NCI-H2171 (cell line): ENCODE data around the gene HOXD1.

Experiments used
- DNase-seq: peaks from one replicate; lab custom pipeline; 2025; lab: John Stamatoyannopoulos, UW

Gene HOXD1

DNA sequence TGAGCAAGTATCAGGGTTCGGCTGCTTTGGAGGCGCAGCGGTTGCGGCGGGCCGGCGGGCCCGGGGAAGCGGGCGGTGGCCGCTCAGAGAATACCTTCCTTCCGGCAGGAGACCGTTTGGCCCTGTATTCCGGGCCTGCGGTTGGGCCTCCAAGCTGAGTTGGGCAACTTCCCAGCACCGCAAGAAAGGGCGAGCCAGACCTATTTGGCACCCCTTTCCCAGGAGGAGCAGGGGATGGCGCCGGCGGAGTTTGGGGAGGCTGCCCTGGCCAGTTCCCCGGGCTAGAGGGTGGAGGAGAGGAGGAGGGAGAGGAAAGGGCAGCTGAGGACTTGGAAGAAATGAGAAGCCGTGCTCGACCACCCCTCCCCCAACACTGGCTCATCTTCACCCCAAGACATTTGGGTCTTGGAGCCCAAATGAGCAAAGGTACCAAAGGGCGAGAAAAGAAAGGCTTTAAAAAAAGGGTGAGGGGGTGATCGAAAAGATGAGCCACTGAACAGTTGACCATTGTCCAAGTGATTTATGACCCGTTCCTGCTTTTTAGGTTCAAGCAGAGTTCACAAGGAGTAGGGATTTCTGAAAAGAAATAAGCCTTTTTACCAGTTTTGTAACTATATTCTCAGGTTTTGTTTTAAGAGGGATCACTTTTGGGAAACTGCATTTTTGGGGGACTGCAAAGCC lies 23.0 kb upstream of the HOXD1 start:
- DNase-seq = no peak

DNA sequence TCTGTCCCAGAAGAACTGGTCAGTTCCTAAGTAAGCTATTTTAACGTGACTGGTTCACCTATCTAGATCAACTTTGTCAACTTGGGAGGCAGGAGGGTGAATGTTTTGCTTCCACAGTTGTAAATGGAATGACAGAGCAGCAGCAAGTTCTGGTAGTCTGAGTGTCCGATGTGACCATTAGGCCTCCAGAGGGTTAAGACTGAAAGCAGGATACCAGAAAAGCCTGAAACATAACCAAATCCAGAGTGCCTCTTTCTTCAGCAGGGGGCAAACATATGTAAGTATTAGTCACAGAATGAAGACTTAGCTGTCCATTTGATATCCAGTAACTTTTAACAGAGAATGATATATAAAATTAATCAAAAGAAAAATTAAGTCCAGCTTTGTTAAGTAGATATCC lies 22.2 kb upstream of the HOXD1 start:
- DNase-seq = no peak

DNA sequence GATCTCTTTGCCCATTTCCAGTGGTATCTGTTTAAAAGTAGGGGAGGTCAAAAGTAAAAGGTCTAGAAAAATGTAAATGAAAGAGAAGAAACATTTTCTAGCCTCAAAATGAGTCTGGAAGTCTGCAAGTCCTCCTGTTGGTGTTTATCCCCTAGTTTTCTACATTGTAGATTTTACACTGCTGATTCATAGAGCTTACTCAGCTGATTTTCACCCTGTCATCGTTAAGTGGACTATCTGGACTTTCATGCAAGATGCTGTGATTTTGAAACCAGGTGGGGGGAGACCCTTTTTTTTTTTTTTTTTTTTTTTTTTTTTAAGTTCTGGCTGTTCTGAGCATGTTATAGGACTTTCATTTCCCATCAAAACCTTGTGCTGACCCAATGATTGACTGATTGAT lies 21.1 kb upstream of the HOXD1 start:
- DNase-seq = no peak

DNA sequence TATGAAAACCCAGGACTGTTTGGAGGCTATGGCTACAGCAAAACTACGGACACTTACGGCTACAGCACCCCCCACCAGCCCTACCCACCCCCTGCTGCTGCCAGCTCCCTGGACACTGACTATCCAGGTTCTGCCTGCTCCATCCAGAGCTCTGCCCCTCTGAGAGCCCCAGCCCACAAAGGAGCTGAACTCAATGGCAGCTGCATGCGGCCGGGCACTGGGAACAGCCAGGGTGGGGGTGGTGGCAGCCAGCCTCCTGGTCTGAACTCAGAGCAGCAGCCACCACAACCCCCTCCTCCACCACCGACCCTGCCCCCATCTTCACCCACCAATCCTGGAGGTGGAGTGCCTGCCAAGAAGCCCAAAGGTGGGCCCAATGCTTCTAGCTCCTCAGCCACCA lies 19.3 kb upstream of the HOXD1 start:
- no peak for DNase-seq

DNA sequence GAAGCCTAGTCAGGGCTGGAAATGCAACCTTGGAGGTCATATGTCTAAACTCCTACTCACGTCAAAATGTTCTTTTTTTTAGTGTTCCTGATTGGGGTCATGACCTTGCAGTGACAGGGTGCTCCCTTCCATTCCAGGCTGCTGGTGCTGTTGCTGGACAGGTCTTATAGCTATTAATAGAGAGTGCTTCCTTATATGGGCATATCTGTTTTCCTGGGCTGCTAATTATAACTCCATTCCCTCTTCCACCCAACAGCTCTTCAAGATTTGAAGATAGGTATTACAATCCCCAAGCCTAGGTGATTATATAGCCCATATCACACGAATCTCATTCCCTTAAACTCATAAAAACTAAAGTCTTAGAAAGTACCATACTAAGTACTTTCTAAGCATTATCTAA lies 18.8 kb upstream of the HOXD1 start:
- no peak for DNase-seq

DNA sequence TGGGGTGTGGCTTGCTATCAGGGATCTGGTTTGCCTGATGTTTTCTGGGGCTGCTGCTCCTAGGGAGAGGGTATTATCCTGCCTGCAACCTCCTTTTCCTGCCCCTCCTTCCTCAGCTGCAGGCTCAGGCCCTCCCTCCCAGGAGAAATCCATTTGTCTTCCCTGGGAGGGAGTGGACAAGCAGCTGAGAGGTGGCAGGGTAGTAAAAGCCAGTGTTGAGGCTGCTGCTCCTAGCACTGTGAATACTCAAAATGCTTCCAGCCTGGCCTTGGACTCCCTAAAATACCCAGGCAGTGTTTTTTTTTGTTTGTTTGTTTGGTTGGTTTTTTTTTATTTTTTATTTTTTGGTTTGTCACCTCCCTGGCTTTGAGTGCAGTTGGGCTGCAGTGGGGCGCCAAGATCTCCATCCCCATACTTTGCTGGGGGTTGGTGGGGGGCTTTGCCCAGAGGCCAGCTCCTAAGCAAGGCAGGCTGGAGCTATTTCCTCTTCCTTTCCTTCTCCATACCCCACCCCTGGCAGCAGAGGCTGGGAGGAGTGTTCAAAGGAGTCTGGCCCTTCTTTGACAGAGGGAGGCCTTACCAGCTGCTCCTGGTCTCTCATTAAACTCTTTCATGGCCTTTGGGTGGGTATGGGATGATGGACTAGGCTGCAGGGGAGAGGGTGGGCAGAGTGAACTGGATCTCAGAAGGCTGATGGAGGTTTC lies 17.7 kb upstream of the HOXD1 start:
- DNase-seq = no peak

DNA sequence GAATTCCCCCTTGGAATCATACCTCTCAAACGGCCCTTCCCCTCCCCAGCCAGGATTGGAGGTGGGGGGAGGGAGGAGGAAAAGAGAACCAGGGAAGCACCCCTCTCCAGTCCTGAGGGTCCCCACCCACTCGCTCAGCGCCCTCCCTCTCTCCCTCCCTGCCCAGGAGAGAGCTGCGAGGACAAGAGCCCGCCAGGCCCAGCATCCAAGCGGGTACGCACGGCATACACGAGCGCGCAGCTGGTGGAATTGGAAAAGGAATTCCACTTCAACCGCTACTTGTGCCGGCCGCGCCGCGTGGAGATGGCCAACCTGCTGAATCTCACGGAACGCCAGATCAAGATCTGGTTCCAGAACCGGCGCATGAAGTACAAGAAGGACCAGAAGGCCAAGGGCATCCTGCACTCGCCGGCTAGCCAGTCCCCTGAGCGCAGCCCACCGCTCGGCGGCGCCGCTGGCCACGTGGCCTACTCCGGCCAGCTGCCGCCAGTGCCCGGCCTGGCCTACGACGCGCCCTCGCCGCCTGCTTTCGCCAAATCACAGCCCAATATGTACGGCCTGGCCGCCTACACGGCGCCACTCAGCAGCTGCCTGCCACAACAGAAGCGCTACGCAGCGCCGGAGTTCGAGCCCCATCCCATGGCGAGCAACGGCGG lies 17.0 kb upstream of the HOXD1 start:
- no peak for DNase-seq

DNA sequence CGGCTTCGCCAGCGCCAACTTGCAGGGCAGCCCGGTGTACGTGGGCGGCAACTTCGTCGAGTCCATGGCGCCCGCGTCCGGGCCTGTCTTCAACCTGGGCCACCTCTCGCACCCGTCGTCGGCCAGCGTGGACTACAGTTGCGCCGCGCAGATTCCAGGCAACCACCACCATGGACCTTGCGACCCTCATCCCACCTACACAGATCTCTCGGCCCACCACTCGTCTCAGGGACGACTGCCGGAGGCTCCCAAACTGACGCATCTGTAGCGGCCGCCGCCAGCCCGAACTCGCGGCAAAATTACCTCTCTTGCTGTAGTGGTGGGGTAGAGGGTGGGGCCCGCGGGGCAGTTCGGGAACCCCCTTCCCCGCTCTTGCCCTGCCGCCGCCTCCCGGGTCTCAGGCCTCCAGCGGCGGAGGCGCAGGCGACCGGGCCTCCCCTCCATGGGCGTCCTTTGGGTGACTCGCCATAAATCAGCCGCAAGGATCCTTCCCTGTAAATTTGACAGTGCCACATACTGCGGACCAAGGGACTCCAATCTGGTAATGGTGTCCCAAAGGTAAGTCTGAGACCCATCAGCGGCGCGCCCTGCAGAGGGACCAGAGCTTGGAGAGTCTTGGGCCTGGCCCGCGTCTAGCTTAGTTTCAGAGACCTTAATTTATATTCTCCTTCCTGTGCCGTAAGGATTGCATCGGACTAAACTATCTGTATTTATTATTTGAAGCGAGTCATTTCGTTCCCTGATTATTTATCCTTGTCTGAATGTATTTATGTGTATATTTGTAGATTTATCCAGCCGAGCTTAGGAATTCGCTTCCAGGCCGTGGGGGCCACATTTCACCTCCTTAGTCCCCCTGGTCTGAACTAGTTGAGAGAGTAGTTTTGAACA lies 16.2 kb upstream of the HOXD1 start:
- no peak for DNase-seq

DNA sequence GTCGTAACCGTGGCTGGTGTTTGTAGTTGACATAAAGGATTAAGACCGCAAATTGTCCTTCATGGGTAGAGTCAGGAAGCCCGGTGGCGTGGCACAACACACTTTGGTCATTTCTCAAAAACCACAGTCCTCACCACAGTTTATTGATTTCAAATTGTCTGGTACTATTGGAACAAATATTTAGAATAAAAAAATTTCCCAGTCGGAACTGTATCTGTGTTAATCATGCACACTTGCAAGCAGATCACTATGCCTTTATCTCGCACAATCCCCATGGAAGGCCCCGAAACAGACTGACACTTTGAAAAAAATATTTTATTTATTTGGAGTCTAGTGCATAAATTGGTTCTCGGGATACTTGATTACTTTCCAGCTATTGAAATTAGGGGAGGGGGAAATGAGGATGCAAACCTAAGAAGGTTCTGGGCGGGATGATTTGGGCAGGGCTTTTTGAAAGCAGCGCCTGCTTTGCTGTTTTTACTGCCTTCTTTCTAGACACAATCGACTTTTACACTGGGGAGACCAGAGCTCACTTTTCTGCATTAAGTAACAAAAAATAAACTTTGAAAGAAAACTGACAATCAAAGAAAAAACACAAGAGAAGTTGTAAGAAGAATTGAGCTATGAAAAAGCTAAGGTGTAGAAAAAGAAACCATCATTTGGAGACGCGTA lies 15.4 kb upstream of the HOXD1 start:
- DNase-seq = no peak

DNA sequence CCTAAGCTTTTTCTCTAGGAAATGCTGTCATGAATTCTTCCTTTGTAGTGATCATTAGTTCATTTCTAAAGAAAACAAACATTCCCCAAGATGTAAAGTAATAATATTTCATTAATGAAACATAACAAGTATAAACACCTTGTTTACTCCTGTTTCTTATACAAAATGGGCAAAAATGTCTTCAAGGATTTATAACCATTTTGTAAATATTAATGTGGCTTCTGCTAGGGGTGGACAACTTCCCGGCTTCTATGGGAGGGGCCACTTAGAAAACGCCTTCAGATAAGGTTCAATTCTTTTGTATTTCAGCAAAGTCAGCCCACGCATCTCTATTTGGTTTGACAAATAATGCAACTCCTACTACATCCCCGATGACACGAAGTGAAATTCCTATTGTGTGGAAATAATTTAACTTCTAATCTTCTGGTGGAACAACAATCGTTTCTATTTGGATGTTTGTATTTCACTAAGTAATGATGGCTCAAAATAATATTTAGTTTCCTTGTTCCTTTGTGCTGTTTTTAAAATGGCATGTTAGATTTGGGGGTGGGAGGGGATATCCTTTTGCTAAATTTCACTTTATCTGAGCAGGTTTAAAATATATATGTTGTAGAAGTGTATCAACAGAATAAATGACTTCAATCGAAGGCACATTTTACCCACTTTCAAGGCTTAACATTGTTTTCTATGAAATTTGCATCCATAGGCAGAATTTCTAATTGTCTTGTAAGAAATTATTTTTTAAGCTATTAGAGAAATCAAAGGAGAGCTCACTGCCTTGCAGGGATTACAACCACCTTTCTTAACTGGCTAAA lies 14.7 kb upstream of the HOXD1 start:
- no peak for DNase-seq

DNA sequence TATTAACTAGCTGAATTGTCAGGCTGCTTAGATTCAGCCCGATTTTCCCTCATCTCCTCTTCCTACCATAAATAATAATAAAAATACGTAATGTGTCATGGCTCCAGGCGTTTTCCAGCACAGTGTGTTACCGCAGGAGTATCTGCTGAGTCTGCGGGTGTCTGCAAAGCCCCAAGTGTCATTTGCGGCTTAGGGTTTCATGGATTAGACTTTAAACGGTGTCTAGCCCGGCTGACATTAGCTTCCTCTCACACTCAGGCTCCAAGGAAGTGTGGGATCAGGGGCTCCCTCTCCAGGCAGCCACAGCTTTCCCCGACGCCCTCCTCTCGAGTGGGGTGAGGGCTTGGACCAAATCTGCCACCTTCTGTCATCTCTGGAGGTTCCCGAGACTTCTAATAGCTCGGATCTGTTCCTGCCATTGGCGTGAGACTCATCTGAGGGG lies 14.1 kb upstream of the HOXD1 start:
- DNase-seq = no peak

DNA sequence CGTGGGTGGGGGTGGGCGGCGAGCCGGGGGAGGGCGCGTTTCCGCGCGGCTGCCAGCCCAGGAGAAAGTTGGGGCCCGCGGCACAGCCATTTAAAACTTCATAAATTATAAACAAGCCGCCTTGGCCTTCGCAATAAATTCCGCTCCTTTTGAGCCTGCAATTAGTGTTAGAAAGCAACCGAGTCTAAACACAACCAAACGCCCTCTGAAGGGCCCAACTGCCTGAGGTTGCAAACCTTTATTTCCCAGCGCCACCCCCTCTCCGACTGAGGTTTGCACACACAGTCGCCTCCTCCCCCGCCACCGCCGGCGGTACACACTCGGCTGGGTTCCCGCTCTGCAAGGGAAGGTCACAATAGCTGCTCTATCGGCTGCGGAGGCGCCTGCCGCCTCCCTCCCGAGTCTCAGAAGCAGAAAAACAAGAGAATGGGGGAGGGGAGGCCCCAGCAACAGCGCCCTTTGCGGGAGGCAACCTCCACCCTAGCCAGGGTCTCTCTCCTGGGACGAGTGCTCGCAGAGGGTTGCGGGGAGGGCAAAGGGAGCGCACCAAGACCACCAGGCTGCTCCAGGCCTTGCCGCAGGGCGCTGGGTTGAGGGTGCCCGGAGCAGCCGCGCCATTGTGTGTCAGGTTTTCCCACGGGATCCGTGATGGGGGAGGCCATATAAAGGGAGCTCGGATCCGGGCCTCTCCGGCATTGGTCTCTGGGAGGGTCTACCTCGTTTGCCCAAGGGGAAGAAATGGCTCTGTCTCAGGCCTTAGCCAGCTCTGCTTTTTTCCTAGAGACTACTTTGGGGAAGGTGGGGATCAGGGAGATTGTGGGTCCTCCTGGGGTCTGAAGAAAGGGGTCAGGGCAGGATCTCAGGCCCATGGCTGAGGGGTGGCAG lies 13.4 kb upstream of the HOXD1 start:
- DNase-seq = no peak

DNA sequence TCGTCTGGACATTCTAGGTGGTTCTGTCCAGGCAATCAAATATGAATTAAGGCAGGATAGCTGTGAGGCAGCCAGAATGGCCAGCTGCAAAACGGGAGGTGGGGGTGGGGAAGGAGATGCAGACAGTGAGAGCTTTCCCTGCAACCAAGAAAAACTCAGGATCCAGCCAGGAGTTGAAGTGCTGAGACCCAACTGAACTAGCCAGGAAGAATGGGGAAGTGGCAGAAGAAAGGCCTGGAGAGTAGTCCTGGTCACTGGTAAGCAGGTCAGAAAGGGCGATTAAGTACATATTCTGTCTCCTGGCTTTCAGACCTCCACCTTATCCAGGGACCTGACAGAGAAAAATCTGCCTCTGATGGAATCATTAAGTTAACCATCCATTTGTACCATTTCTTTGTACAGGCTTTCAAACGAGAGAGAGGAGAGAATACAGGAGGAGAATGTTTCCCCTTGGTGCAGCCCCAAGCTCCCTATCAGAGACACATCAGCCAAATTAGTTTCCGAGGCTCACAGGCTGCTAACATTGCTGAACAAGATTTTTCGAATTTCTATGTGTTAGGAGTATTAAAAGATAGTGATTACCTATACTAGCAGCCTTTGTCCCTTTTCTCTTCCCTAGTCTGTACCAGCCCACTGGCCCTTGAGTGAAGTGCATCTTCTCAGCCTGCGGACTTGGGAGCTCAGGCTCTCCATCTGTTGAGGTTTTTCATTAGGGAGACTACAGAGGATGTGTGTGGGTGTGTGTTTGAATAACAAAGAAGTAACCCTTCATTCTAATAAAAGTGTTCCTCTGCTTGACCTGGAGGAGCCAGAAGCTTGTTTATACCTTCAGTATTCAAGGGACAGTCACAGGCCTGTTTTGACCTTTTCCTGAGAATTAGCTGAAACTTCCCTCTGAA lies 12.5 kb upstream of the HOXD1 start:
- DNase-seq = no peak

DNA sequence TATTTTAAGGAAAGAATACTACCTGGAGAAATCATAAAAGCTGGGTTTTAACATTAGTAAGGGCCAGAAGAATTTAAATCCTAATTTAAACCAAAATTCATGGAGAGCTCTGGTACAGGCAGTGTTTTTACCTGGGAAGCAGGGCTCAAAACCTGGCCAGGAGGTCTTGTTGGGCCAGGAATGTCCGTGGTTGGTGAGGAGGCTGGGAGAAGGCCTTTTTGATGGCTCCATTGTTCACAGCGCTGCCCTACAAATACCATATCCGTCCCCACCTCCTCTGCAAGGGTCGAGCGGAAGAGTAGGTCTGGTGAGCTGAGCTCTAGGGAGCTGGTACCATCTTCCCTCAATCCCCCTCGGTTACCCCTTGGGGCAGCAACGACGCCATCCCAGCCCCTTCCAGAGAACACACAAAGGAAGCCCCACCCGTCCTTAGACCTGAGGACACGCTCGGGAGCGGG lies 10.9 kb upstream of the HOXD1 start:
- DNase-seq = no peak

DNA sequence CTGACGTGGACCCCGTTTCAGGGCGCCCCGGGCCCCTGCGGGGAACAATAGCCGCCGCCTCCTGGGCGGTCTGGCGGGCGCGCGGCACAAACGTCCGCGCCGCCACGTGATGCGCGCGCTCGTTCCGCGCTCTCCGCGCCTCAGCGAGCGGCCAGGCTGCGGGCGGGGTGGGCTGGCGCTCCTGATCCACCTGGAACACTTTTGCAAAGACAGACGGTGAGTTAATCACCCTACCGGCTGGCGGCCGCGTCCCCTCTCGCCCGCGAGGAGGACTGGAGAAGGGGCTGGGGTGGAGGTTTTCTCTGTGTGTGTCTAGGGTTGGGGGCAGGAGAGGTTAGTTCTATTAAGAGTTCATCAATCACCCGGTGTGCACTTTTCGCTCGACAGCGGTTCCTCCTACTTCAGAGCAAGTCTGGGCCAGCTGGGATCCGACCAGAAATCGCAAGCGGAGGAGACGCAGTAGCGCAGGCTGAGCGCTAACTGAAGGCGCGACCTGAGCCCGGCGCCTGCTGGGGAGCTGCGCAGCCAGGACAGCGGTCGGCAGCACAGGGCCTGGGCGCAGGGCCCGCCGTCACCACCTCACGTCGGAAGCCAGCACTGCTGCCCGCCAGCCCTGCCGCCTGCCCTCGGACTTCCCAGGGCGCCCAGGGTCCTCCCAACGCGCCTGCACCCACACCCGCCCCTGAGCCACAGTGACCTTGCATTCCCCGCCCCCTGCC lies 10.3 kb upstream of the HOXD1 start:
- DNase-seq = peak; percentile 81

DNA sequence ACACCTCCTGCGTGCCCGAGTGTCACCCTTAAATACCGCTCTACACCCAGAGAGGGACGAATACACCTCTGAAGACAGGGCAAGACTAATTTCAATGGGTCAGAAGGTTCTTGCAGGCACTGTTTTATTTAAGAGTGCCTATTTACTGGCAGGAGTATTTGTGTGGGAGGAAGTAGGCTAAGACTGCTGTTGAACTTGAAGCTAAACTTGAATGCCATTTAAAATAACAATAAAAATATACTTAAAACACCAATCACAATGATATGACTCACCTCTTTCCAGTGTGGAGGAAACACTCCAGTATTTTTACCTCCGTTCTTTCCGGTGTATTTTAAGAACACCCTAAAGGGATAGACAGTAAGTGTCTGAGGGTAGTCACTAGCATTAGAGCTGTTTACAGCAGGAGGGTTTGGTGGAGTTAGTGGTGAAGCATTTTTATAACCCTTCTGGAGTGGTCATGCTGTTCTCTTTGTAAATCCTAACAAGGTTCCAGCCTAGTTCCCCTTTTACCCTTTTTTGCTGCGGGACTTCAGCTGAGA lies 9.6 kb upstream of the HOXD1 start:
- DNase-seq = no peak

DNA sequence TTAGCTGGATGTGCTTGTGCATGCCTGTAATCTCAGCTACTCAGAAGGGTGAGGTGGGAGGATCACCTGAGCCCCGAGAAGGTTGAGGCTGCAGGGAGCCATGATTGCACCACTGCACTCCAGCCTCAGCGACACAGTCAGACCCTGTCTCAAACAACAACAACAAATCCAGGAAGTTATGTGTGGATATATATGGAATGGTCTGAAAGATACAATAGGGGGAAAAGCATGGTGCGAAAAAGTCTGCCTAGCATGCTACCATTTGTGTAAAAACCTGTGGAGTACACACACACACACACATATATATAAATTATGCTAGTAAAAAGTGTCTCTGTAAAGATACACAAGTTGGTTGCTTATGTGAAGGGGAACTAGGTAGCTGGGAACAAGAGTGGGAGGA lies 6.9 kb upstream of the HOXD1 start:
- no peak for DNase-seq

DNA sequence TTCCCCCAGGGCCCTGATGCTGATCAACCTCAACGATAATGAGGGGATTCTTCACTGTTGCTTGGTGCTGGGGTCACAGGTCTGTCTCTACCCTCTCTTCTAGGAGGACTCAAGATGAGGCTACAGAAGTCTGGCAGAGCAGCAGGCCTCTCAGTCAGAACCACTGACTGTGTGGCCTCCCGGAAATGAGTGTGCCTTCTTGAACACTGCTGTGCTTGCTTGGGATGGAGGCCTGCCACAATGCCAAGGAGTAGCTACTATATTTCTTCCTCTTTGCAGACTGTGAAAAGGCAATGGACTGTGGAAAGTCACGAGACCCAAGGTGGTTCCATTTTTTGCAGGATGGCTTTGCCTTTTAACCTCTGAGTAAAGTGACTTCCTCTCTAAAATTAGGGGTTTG lies 5.8 kb upstream of the HOXD1 start:
- no peak for DNase-seq
